Measurements from ENCODE around the gene GJA1.

The GJA1 gene

DNA sequence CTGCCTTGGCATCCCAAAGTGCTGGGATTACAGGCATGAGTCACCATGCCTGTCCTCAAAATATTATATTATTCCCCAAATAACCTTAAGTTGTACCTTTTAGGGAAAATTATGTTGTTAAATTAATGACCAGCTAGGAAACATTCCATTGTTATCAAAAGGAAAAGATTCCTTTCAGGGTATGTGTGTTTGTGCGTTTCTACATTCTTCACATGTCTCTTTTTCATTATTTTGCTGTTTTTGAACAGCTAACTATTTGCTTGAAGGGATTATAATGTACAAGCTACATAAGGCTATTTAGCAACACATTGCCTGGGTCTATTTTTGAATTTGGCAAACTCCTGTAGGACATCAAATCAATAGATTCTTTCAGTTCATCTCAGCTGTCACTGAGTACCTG lies 57.1 kb downstream of the GJA1 start:
- no peak for DNase-seq

DNA sequence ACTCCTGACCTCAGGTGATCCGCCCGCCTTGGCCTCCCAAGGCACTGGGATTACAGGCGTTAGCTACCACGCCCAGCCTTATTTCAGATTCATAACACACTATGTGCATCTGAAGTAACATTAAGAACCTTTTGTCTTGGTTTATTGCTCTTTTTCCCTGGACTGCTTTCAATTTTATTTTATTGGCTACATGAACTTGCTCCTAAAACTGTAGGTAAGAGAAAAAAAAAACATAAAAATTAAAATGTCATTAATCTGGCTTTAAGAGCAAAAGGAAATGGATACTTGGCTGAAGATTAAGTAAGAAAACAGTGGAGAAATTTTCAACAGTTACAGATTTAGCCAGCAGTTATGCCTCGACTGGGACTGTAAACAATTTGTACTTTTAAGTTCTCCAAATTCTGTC lies 62.5 kb downstream of the GJA1 start:
- DNase-seq: no peak

DNA sequence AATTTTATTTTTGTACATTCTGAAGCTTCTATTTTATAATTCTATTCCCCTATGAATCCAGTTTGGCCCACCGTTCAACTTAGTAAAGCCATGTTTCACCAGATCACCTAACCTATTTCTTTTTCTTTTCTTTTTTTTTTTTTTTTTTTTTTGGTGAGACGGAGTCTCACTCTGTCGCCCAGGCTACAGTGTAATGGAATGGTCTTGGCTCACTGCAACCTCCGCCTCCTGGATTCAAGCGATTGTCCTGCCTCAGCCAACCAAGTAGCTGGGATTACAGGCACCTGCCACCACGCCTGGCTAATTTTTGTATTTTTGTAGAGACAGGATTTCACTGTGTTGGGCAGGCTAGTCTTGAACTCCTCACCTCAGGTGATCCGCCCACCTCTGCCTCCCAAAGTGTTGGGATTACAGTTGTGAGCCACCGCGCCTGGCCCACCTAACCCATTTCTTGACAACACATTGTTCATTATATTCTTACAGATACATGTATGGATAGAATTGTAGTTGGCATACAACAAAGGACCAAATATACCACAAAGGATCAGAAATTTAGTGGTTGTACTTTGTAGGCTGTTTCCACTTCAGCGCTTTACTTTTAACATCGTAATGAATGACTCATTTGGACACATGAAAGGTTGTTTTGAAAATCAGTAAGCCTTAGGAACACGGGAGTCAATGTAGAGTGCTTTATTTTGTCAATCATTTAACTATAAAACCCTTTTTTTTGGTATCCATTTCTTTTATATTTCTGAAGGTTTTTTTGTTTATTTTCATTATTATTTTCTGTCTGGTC lies 63.2 kb downstream of the GJA1 start:
- no peak for DNase-seq
